B cell (primary cell): ENCODE data around the gene TATDN3.
A peak's percentile ranks its signal among the peaks of the same experiment; 100 is the strongest.

ENCODE experiments used
- CTCF ChIP-seq: fragments of 200-600 bp; IDR thresholded peaks from one replicate; pipeline ENCODE4 v1.8.0; 2022; ENCODE audit warnings: antibody characterized with exemption, mild to moderate bottlenecking
- EZH2 ChIP-seq: IDR thresholded peaks from 2 replicates; pipeline ENCODE4 v1.6.1; 2012; ENCODE audit warnings: borderline replicate concordance, low read depth, mild to moderate bottlenecking, moderate library complexity, low read length; ENCODE audit not compliant: insufficient read depth, poor library complexity, severe bottlenecking

GRCh38 chr1:212749821-212750535, 41.7 kb upstream of the TATDN3 start:
- TF ChIP-seq CTCF (peak; percentile 62), EZH2 (no peak)
